NB4 (cell line): ENCODE data around the gene MMS22L.

Experiments used
- CTCF ChIP-seq: IDR thresholded peaks from one replicate; pipeline ENCODE4 v1.5.1; 2012; ENCODE audit warnings: low read depth, low read length
- MAX ChIP-seq: IDR thresholded peaks from 2 replicates; pipeline ENCODE4 v1.6.1; 2011; ENCODE audit warnings: low read depth, low read length
- MYC ChIP-seq: IDR thresholded peaks from 2 replicates; pipeline ENCODE4 v1.6.1; 2011; ENCODE audit warnings: low read depth, low read length
- POLR2A ChIP-seq: IDR thresholded peaks from 2 replicates; pipeline ENCODE4 v1.6.1; 2011; ENCODE audit warnings: mild to moderate bottlenecking; ENCODE audit not compliant: insufficient read length; ENCODE audit errors: extremely low read depth

- no peak for TF ChIP-seq MYC
- TF ChIP-seq POLR2A = no peak
- no peak for TF ChIP-seq CTCF
- TF ChIP-seq MAX = no peak
Observed at GRCh38 chr6:97222903-97223302, 60.1 kb downstream of the MMS22L start.
